Progenitor cell of endocrine pancreas (in vitro differentiated cells): ENCODE data around the gene ZNF41. TPM values are rescaled to one million over a fixed set of nuclear protein-coding genes. Genes with fewer than 3 reads are reported as not detected.

Source experiments
- DNase-seq: peaks from one replicate; pipeline ENCODE4 v3.0.0; 2021; ENCODE audit warnings: low spot score; ENCODE audit not compliant: unreplicated experiment
- H3K27ac Mint-ChIP-seq: 2 replicates; pipeline ENCODE4 v1.8.0; 2021; ENCODE audit warnings: mild to moderate bottlenecking, moderate library complexity, mixed read lengths
- H3K27me3 Mint-ChIP-seq: 2 replicates; pipeline ENCODE4 v1.8.0; 2021; ENCODE audit warnings: mixed read lengths
- H3K36me3 Mint-ChIP-seq: 2 replicates; pipeline ENCODE4 v1.8.0; 2022; ENCODE audit warnings: mixed read lengths; ENCODE audit not compliant: insufficient read depth
- H3K4me1 Mint-ChIP-seq: 2 replicates; pipeline ENCODE4 v1.8.0; 2021; ENCODE audit warnings: low read depth, mixed read lengths
- H3K4me3 Mint-ChIP-seq: 2 replicates; pipeline ENCODE4 v1.8.0; 2021; ENCODE audit warnings: low read depth, mild to moderate bottlenecking, moderate library complexity, mixed read lengths
- H3K9me3 Mint-ChIP-seq: 2 replicates; pipeline ENCODE4 v1.8.0; 2021; ENCODE audit warnings: low read depth, mixed read lengths
- CTCF ChIP-seq: fragments of 200-600 bp; sonication (generic); IDR thresholded peaks from one replicate; pipeline ENCODE4 v1.5.0; 2021; ENCODE audit warnings: antibody characterized with exemption, mild to moderate bottlenecking; ENCODE audit not compliant: unreplicated experiment
- total RNA-seq: library from RNA; stranded (reverse); gene quantifications from 2 replicates; pipeline ENCODE4 v1.2.1, GENCODE V29; 2021

The ZNF41 gene
- total RNA-seq, 1 donor from 2014 or later, result 6.1 TPM

- no peak for TF ChIP-seq CTCF
- Mint-ChIP-seq H3K36me3 (peaks cover 2% of the 10 kb centered on the region), H3K27me3 (no peaks in the 10 kb centered on the region), H3K27ac (peak overlapping the region; percentile 97), H3K4me1 (peaks cover 15% of the 10 kb centered on the region), H3K9me3 (peaks cover 13% of the 10 kb centered on the region), H3K4me3 (peak overlapping the region; percentile 85)
- DNase-seq, result peak; percentile 10
These were observed 565 bp upstream of the ZNF41 start for GRCh38 chrX:47483306-47484268.

GRCh38 chrX:47482065-47482511, 934 bp downstream of the ZNF41 start:
- H3K4me3 Mint-ChIP-seq, result peak overlapping the region; percentile 85
- H3K27me3 Mint-ChIP-seq, result no peaks in the 10 kb centered on the region
- peak overlapping the region; percentile 76 for H3K27ac Mint-ChIP-seq
- peaks cover 16% of the 10 kb centered on the region for H3K9me3 Mint-ChIP-seq
- TF ChIP-seq CTCF, result no peak
- peaks cover 15% of the 10 kb centered on the region for H3K4me1 Mint-ChIP-seq
- DNase-seq, result no peak
- H3K36me3 Mint-ChIP-seq, result peaks cover 2% of the 10 kb centered on the region

- Mint-ChIP-seq H3K9me3 (peaks cover 19% of the 10 kb centered on the region), H3K4me1 (peaks cover 15% of the 10 kb centered on the region), H3K36me3 (peaks cover 2% of the 10 kb centered on the region), H3K27ac (no peak overlapping the region), H3K4me3 (no peak overlapping the region), H3K27me3 (no peaks in the 10 kb centered on the region)
- DNase-seq, result no peak
- TF ChIP-seq CTCF, result no peak
These were observed 1.9 kb downstream of the ZNF41 start for GRCh38 chrX:47481160-47481559.

GRCh38 chrX:47480576-47480975, 2.4 kb downstream of the ZNF41 start:
- Mint-ChIP-seq H3K9me3 (peaks cover 22% of the 10 kb centered on the region), H3K4me1 (peaks cover 15% of the 10 kb centered on the region), H3K27me3 (no peaks in the 10 kb centered on the region), H3K36me3 (peaks cover 2% of the 10 kb centered on the region), H3K4me3 (no peak overlapping the region), H3K27ac (no peak overlapping the region)
- DNase-seq, result no peak
- TF ChIP-seq CTCF, result no peak

- no peak for DNase-seq
- H3K4me1 Mint-ChIP-seq, result no peaks in the 10 kb centered on the region
- no peak for TF ChIP-seq CTCF
- H3K36me3 Mint-ChIP-seq, result no peaks in the 10 kb centered on the region
- H3K27ac Mint-ChIP-seq, result no peak overlapping the region
- no peak overlapping the region for H3K4me3 Mint-ChIP-seq
- H3K27me3 Mint-ChIP-seq, result no peaks in the 10 kb centered on the region
- peaks cover 14% of the 10 kb centered on the region for H3K9me3 Mint-ChIP-seq
These were observed 7.5 kb downstream of the ZNF41 start for GRCh38 chrX:47475476-47475875.
